ENCODE data around the gene CBX5. TPM values are rescaled to one million over a fixed set of nuclear protein-coding genes. Genes with fewer than 3 reads are reported as not detected.

CBX5 gene
- total and polyA plus RNA-seq, 10 of the 15 experiments (the other 5 are each of a cell fraction or from before 2014, with no cell fraction given), result 46.7 to 138 (median 74.6) TPM

DNA sequence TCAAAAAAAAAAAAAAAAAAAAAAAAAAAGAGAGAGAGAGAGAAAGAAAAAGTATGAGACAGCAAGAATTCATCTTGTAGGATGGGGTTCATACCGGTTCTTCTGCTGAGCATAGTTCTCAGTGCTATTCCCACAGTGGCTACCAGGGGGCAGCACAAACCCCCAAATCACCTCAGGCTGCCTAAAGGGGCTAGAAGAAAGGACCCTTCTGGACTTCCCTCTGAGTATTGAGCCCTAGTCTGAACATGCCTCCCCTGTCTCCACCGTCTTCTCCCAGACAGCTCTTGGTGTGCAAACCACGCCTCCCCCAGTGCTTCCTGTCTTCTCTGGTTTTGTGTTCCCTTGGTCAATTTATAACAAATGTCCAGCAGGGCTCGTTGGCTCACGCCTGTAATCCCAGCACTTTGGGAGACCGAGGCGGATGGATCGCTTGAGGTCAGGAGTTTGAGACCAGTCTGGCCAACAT is 59.8 kb downstream of the CBX5 start (continued):
- TF ChIP-seq IKZF1 (conservative IDR thresholded peaks at IDR 0.05) (0 out of 2 replicates have a peak, but pooled peaks have one; percentile 22), RAD21 (IDR thresholded peaks at IDR 0.05; ENCODE audit: insufficient read depth, low read depth, low read length) (peak; percentile 87), ZNF622 (IDR thresholded peaks at IDR 0.05) (no peak)
- TF ChIP-seq, protein P1, sequence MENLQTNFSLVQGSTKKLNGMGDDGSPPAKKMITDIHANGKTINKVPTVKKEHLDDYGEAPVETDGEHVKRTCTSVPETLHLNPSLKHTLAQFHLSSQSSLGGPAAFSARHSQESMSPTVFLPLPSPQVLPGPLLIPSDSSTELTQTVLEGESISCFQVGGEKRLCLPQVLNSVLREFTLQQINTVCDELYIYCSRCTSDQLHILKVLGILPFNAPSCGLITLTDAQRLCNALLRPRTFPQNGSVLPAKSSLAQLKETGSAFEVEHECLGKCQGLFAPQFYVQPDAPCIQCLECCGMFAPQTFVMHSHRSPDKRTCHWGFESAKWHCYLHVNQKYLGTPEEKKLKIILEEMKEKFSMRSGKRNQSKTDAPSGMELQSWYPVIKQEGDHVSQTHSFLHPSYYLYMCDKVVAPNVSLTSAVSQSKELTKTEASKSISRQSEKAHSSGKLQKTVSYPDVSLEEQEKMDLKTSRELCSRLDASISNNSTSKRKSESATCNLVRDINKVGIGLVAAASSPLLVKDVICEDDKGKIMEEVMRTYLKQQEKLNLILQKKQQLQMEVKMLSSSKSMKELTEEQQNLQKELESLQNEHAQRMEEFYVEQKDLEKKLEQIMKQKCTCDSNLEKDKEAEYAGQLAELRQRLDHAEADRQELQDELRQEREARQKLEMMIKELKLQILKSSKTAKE (IDR thresholded peaks at IDR 0.05; ENCODE audit: low read depth, poor library complexity, severe bottlenecking), result no peak

DNA sequence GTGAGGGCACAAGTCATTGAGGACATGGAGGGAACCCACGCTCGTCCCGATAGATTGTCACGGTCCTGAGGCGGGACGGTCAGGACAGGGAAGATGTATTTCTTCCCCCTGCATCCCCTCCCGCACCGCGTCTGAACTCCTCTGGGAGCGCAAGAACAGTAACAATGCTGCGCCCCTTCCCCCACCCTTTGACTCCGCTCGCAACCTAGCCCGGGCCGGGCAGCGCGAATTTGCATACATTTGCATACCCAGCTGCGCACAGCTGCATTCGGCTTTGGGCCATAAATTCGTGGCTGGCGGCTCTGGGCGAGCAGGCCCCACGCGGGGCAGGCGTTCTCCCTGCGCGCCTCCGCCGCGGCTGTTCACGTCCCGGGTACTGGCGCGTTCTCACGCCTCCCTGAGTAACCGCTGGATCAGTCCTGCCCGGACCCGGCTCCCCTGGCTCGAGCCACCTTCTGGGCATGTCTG is 62.1 kb downstream of the CBX5 start:
- H2AFZ ChIP-seq (ENCODE audit: control insufficient read depth, low read depth, low read length), result peak overlapping the region; percentile 78
- POLR2A ChIA-PET, result interaction anchor here (1.5 kb wide), 1 partner anchor 141 kb away, joined by 4 read pairs; no protein-coding TSS in a partner anchor
- peak; percentile 57 for TF ChIP-seq POLR2A (IDR thresholded peaks at IDR 0.05; ENCODE audit: low read depth, low read length)
- no peak for TF ChIP-seq JUNB (IDR thresholded peaks at IDR 0.05)
- peak; percentile 19; the same call in 1 of the 2 replicates for TF ChIP-seq PAX5 (IDR thresholded peaks at IDR 0.05; ENCODE audit: borderline replicate concordance, low read depth, low read length)
- TF ChIP-seq POU2F2 (IDR thresholded peaks at IDR 0.05; ENCODE audit: borderline replicate concordance, low read depth, low read length), result peak; percentile 100
- TF ChIP-seq SRF (IDR thresholded peaks at IDR 0.05; ENCODE audit: low read depth in 2 of 2, low read length in 2 of 2), result no peak
- 0 out of 2 replicates have a peak, but pooled peaks have one; percentile 24 for TF ChIP-seq GATAD2B (conservative IDR thresholded peaks at IDR 0.05; ENCODE audit: low read depth)
- TF ChIP-seq, protein P2, sequence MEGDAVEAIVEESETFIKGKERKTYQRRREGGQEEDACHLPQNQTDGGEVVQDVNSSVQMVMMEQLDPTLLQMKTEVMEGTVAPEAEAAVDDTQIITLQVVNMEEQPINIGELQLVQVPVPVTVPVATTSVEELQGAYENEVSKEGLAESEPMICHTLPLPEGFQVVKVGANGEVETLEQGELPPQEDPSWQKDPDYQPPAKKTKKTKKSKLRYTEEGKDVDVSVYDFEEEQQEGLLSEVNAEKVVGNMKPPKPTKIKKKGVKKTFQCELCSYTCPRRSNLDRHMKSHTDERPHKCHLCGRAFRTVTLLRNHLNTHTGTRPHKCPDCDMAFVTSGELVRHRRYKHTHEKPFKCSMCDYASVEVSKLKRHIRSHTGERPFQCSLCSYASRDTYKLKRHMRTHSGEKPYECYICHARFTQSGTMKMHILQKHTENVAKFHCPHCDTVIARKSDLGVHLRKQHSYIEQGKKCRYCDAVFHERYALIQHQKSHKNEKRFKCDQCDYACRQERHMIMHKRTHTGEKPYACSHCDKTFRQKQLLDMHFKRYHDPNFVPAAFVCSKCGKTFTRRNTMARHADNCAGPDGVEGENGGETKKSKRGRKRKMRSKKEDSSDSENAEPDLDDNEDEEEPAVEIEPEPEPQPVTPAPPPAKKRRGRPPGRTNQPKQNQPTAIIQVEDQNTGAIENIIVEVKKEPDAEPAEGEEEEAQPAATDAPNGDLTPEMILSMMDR (IDR thresholded peaks at IDR 0.05 in 2 of 3, conservative IDR thresholded peaks at IDR 0.05 in 1 of 3; ENCODE audit: control insufficient read depth in 2 of 3, extremely low read depth in 1 of 3, insufficient read depth in 1 of 3, low read depth in 3 of 3, low read length in 3 of 3), result peak in 1 of 3 experiments; percentile 11; a peak in 1 of 6 replicates
- peak; percentile 90 for TF ChIP-seq TCF3 (IDR thresholded peaks at IDR 0.05; ENCODE audit: borderline replicate concordance, insufficient read depth, low read depth, low read length)
- TF ChIP-seq, protein P3, sequence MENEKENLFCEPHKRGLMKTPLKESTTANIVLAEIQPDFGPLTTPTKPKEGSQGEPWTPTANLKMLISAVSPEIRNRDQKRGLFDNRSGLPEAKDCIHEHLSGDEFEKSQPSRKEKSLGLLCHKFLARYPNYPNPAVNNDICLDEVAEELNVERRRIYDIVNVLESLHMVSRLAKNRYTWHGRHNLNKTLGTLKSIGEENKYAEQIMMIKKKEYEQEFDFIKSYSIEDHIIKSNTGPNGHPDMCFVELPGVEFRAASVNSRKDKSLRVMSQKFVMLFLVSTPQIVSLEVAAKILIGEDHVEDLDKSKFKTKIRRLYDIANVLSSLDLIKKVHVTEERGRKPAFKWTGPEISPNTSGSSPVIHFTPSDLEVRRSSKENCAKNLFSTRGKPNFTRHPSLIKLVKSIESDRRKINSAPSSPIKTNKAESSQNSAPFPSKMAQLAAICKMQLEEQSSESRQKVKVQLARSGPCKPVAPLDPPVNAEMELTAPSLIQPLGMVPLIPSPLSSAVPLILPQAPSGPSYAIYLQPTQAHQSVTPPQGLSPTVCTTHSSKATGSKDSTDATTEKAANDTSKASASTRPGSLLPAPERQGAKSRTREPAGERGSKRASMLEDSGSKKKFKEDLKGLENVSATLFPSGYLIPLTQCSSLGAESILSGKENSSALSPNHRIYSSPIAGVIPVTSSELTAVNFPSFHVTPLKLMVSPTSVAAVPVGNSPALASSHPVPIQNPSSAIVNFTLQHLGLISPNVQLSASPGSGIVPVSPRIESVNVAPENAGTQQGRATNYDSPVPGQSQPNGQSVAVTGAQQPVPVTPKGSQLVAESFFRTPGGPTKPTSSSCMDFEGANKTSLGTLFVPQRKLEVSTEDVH (IDR thresholded peaks at IDR 0.05; ENCODE audit: low read depth, partially characterized antibody), result no peak
- TF ChIP-seq BCL11A (IDR thresholded peaks at IDR 0.05; ENCODE audit: low read depth, low read length), result no peak
- TF ChIP-seq BHLHE40 (IDR thresholded peaks at IDR 0.05; ENCODE audit: borderline replicate concordance in 1 of 2, low read depth in 2 of 2, low read length in 1 of 2), result peak in 1 of 2 experiments; percentile 36; a peak in 1 of 4 replicates

More for the DNA sequence above, 62.1 kb downstream of the CBX5 start:
- ChIA-PET RAD21 (ENCODE audit: unreplicated experiment) (interaction anchor here (1.3 to 3.7 kb wide), 4 partner anchors 76 to 151 kb away, joined by 3 to 18 read pairs (median 6); partner anchors contain the start of gene COPZ1), CTCF (interaction anchor here (1.1 to 5.5 kb wide), 14 partner anchors 10 to 162 kb away, joined by 3 to 83 read pairs (median 6); partner anchors contain the start of gene COPZ1), SMC1A (ENCODE audit: uncharacterized antibody, unreplicated experiment) (interaction anchor here (0.8 to 1.5 kb wide), 6 partner anchors 11 to 162 kb away, joined by 3 to 9 read pairs (median 4); partner anchors contain the start of gene COPZ1)
- Histone ChIP-seq H3K9ac (ENCODE audit: control insufficient read depth, insufficient read depth, low read length) (peak overlapping the region; percentile 38; the same call in 1 of the 2 replicates), H3K36me3 (ENCODE audit: control insufficient read depth in 2 of 2, insufficient read depth in 2 of 2, low read length in 1 of 2) (no peaks in the 10 kb centered on the region), H3K79me2 (ENCODE audit: control insufficient read depth, insufficient read depth, low read length) (no peaks in the 10 kb centered on the region), H3K4me2 (ENCODE audit: control insufficient read depth, insufficient read depth) (peak overlapping the region; percentile 98), H3K27ac (ENCODE audit: control insufficient read depth, insufficient read depth) (no peak overlapping the region), H3K4me1 (ENCODE audit: control insufficient read depth, insufficient read depth, low read length) (peaks cover 33% of the 10 kb centered on the region), H3K27me3 (replicated peaks in 1 of 2; ENCODE audit: control insufficient read depth in 2 of 2, insufficient read depth in 2 of 2, low read length in 1 of 2) (peaks cover 0 to 1% of the 10 kb centered on the region in 2 experiments; a peak in 1 of 4 replicates), H3K9me3 (replicated peaks; ENCODE audit: control insufficient read depth, insufficient read depth, low read length) (no peaks in the 10 kb centered on the region), H4K20me1 (ENCODE audit: control insufficient read depth, insufficient read depth) (no peaks in the 10 kb centered on the region), H3K4me3 (peak overlapping the region; percentile 71)
- in situ Hi-C loops (cut with MboI) (loop anchor here (5.0 kb wide), 1 partner anchor 144 kb away; the partner anchor contains the start of gene GPR84), intact Hi-C loops (cut with micrococcal nuclease; ENCODE audit: unreplicated experiment) (loop anchor here (10.0 kb wide), 1 partner anchor 513 kb away; no protein-coding TSS in a partner anchor)
- peak; percentile 50 for ATAC-seq
- no TSS peak for BruUV-seq (replicated peaks)
- no peak for DNase-seq (ENCODE audit: low read depth, low spot score)
- no peak for FAIRE-seq
- WGBS (ENCODE audit: insufficient coverage, insufficient replicate concordance, low lambda C conversion rate, missing lambda C conversion rate), result 14% methylated on average over 38 of the region's 39 CpGs

Measured in GM12878 (cell line).